H9 (cell line): ENCODE data around the gene UBE2L6. TPM values are rescaled to one million over a fixed set of nuclear protein-coding genes. Genes with fewer than 3 reads are reported as not detected.
A peak's percentile ranks its signal among the peaks of the same experiment; 100 is the strongest.

Experiments
- DNase-seq: peaks from one replicate; pipeline ENCODE4 v3.0.0-alpha.2; 2017
- H2AFZ ChIP-seq: one replicate; pipeline ENCODE4 v1.6.1; 2013; ENCODE audit warnings: mild to moderate bottlenecking, low read length, control low read depth, moderate library complexity
- H2AK5ac ChIP-seq: 2 replicates; pipeline ENCODE4 v1.6.1; 2013; ENCODE audit warnings: low read length, control low read depth, mixed read lengths; ENCODE audit not compliant: insufficient read length
- H2BK120ac ChIP-seq: one replicate; pipeline ENCODE4 v1.6.1; 2013; ENCODE audit warnings: low read depth, mild to moderate bottlenecking, low read length, control low read depth, inconsistent platforms; ENCODE audit not compliant: poor library complexity, severe bottlenecking
- H2BK12ac ChIP-seq: 2 replicates; pipeline ENCODE4 v1.6.1; 2013; ENCODE audit warnings: low read length, control low read depth, mixed read lengths, low read depth; ENCODE audit not compliant: insufficient read length
- H2BK15ac ChIP-seq: 2 replicates; pipeline ENCODE4 v1.6.1; 2013; ENCODE audit warnings: low read depth, low read length, control low read depth
- H2BK20ac ChIP-seq: one replicate; pipeline ENCODE4 v1.6.1; 2013; ENCODE audit warnings: low read depth, mild to moderate bottlenecking, low read length, control low read depth, inconsistent platforms; ENCODE audit not compliant: poor library complexity, severe bottlenecking
- H2BK5ac ChIP-seq: 2 replicates; pipeline ENCODE4 v1.6.1; 2013; ENCODE audit warnings: low read length, control low read depth, mixed read lengths; ENCODE audit not compliant: insufficient read length
- H3K14ac ChIP-seq: 2 replicates; pipeline ENCODE4 v1.6.1; 2013; ENCODE audit warnings: low read length, control low read depth; ENCODE audit not compliant: insufficient read depth
- H3K18ac ChIP-seq: 2 replicates; pipeline ENCODE4 v1.6.1; 2013; ENCODE audit warnings: low read depth, mild to moderate bottlenecking, mixed read lengths, low read length, control low read depth; ENCODE audit not compliant: insufficient read length
- H3K23ac ChIP-seq: 2 replicates; pipeline ENCODE4 v1.6.1; 2013; ENCODE audit warnings: low read length, control low read depth, mixed read lengths, low read depth; ENCODE audit not compliant: insufficient read length
- H3K23me2 ChIP-seq: 2 replicates; pipeline ENCODE4 v1.6.1; 2013; ENCODE audit warnings: low read depth, mild to moderate bottlenecking, mixed read lengths, low read length, control low read depth; ENCODE audit not compliant: insufficient read length, poor library complexity, severe bottlenecking
- H3K27ac ChIP-seq: 2 replicates; pipeline ENCODE4 v1.5.1; 2013; ENCODE audit warnings: low read length, control low read depth, mixed read lengths, low read depth; ENCODE audit not compliant: insufficient read length
- H3K27me3 ChIP-seq: 2 replicates; pipeline ENCODE4 v1.6.1; 2013; ENCODE audit warnings: low read length, control low read depth, inconsistent platforms; ENCODE audit not compliant: insufficient read depth
- H3K4ac ChIP-seq: 2 replicates; pipeline ENCODE4 v1.6.1; 2013; ENCODE audit warnings: low read depth, mild to moderate bottlenecking, control low read depth, inconsistent platforms, low read length, moderate library complexity
- H3K4me1 ChIP-seq: 2 replicates; pipeline ENCODE4 v1.6.1; 2013; ENCODE audit warnings: low read length, control low read depth, inconsistent platforms; ENCODE audit not compliant: insufficient read depth
- H3K4me2 ChIP-seq: 2 replicates; pipeline ENCODE4 v1.6.1; 2013; ENCODE audit warnings: low read length, control low read depth, mixed read lengths; ENCODE audit not compliant: insufficient read length, insufficient read depth
- H3K56ac ChIP-seq: 2 replicates; pipeline ENCODE4 v1.6.1; 2013; ENCODE audit warnings: low read depth, mild to moderate bottlenecking, mixed read lengths, low read length, control low read depth; ENCODE audit not compliant: insufficient read length
- H3K79me1 ChIP-seq: 2 replicates; pipeline ENCODE4 v1.6.1; 2013; ENCODE audit warnings: low read depth, mild to moderate bottlenecking, moderate library complexity, low read length, control low read depth, inconsistent platforms; ENCODE audit not compliant: insufficient read depth, poor library complexity, severe bottlenecking
- H3K79me2 ChIP-seq: 2 replicates; pipeline ENCODE4 v1.6.1; 2013; ENCODE audit warnings: low read length, control low read depth, inconsistent platforms; ENCODE audit not compliant: insufficient read depth
- H3K9ac ChIP-seq: 2 replicates; pipeline ENCODE4 v1.6.1; 2013; ENCODE audit warnings: low read length, control low read depth, mixed read lengths; ENCODE audit not compliant: insufficient read length; ENCODE audit errors: extremely low read depth
- H3K9me3 ChIP-seq: one replicate; pipeline ENCODE4 v1.6.1; 2013; ENCODE audit warnings: low read depth, low read length, inconsistent platforms; ENCODE audit not compliant: control insufficient read depth
- H3T11ph ChIP-seq: one replicate; pipeline ENCODE4 v1.6.1; 2013; ENCODE audit warnings: mild to moderate bottlenecking, low read length, control low read depth, inconsistent platforms
- H4K20me1 ChIP-seq: one replicate; pipeline ENCODE4 v1.6.1; 2013; ENCODE audit not compliant: control insufficient read depth, insufficient read length, insufficient read depth
- H4K5ac ChIP-seq: 2 replicates; pipeline ENCODE4 v1.6.1; 2013; ENCODE audit warnings: low read depth, mild to moderate bottlenecking, mixed read lengths, low read length, control low read depth; ENCODE audit not compliant: insufficient read length
- H4K8ac ChIP-seq: replicated peaks from 2 replicates; pipeline ENCODE4 v1.6.1; 2013; ENCODE audit warnings: low read length, control low read depth, mixed read lengths, low read depth; ENCODE audit not compliant: insufficient read length
- H4K91ac ChIP-seq: 2 replicates; pipeline ENCODE4 v1.6.1; 2013; ENCODE audit warnings: low read depth, mild to moderate bottlenecking, moderate library complexity, mixed read lengths, low read length, control low read depth; ENCODE audit not compliant: insufficient read length
- H3K27ac Mint-ChIP-seq, 3 experiments: 2 replicates in 2 of 3; 3 replicates in 1 of 3; pipeline ENCODE4 v1.8.0; 2020 to 2021; ENCODE audit warnings: mixed read lengths in 3 of 3, mild to moderate bottlenecking in 1 of 3, moderate library complexity in 1 of 3
- H3K27me3 Mint-ChIP-seq: 2 replicates; pipeline ENCODE4 v1.8.0; 2021; ENCODE audit warnings: low read depth, mild to moderate bottlenecking, moderate library complexity, mixed read lengths
- H3K36me3 Mint-ChIP-seq, 3 experiments: 2 replicates in 2 of 3; 3 replicates in 1 of 3; pipeline ENCODE4 v1.8.0; 2020 to 2021; ENCODE audit warnings: low read depth in 3 of 3, mixed read lengths in 3 of 3; ENCODE audit not compliant: insufficient read depth in 1 of 3
- H3K4me1 Mint-ChIP-seq, 2 experiments: 2 replicates each; pipeline ENCODE4 v1.8.0; 2020; ENCODE audit warnings: mixed read lengths in 2 of 2
- H3K4me3 Mint-ChIP-seq, 2 experiments: 2 replicates in 1 of 2; 3 replicates in 1 of 2; pipeline ENCODE4 v1.8.0; 2020 to 2021; ENCODE audit warnings: mild to moderate bottlenecking in 2 of 2, mixed read lengths in 2 of 2, moderate library complexity in 1 of 2
- H3K9me3 Mint-ChIP-seq, 2 experiments: 2 replicates in 1 of 2; 3 replicates in 1 of 2; pipeline ENCODE4 v1.8.0; 2020; ENCODE audit warnings: mild to moderate bottlenecking in 2 of 2, mixed read lengths in 2 of 2, moderate library complexity in 1 of 2
- WGBS: extraction: QIAGEN DNeasy Blood & Tissue Kit; methylation state at CpG from one replicate; pipeline ENCODE4 v1.1.7; 2013; ENCODE audit warnings: missing lambda C conversion rate, low lambda C conversion rate, mixed read lengths; ENCODE audit not compliant: insufficient read length; ENCODE audit errors: extremely low coverage; 5-methylcytosine and 5-hydroxymethylcytosine counted together
- total RNA-seq: library from RNA; stranded (reverse); gene quantifications from 2 replicates; pipeline ENCODE4 v1.2.1, GENCODE V29; 2021
- TF ChIP-seq, protein P1 (sequence below): fragments of 200-600 bp; sonication (generic); conservative IDR thresholded peaks from 3 replicates; pipeline ENCODE4 v1.8.0; 2021; ENCODE audit warnings: antibody characterized with exemption, mild to moderate bottlenecking

UBE2L6 gene
- total RNA-seq, 1 experiment from 2014 or later, result 38.9 TPM

DNA sequence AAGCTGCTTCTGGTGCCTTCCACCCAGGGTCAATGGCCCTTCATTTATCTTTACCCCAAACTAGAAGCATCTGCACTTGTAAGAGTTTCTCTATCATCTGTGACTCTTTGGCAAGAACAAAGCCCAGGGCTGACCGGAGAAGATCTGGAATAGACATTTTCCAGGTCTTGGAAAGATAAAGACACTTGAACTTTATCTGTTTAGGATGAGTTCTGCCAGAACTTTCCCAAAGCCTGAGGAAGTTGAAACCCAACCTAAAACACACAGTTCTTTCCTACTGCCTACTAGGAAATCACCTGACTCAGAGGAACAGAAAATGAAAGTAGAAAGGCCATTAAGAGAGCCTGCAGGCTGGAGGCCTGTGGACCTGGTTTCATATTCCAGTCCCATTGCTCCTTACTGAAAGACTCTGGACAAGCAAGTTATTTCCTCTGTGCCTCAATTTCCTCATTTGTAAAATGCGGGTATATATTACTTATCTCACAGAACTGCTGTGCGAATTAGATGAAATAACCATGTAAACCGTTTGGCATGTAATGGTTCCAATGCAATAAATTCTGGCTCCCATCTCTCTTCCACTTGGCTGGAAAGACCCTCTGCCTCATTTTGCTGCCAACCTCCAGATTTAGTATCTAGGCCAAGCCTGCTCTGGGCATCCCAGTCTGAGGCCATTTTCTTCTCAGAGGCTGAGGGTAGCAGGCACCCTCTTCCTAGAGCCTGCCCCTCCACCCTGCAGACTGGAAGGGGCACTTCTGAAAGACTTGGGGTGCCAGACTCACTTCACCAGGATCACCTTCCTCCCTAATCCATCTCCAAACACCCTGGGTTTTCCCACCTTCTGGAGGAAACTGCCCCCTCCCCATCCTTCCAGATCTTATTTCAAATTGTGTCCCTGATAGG, 1.2 kb downstream of the UBE2L6 start:
- Histone ChIP-seq H3T11ph (no peak overlapping the region), H3K27ac (no peak overlapping the region), H2BK20ac (no peak overlapping the region), H2AFZ (no peak overlapping the region), H3K9ac (no peak overlapping the region), H2BK12ac (no peak overlapping the region), H4K8ac (no peak overlapping the region), H3K9me3 (no peaks in the 10 kb centered on the region), H4K5ac (no peak overlapping the region), H2BK5ac (no peak overlapping the region), H2BK15ac (no peak overlapping the region), H3K14ac (no peak overlapping the region), H3K18ac (no peak overlapping the region), H4K20me1 (no peaks in the 10 kb centered on the region), H3K23ac (no peak overlapping the region), H3K79me2 (no peaks in the 10 kb centered on the region), H3K4me1 (no peaks in the 10 kb centered on the region; the same call in 1 of the 2 replicates), H2AK5ac (no peak overlapping the region), H3K79me1 (no peaks in the 10 kb centered on the region), H2BK120ac (no peak overlapping the region), H3K23me2 (peaks cover 8% of the 10 kb centered on the region), H3K4ac (no peak overlapping the region), H4K91ac (no peak overlapping the region), H3K4me2 (peak overlapping the region; percentile 82), H3K56ac (no peak overlapping the region), H3K27me3 (no peaks in the 10 kb centered on the region; the same call in 1 of the 2 replicates)
- Mint-ChIP-seq H3K9me3 (no peaks in the 10 kb centered on the region), H3K4me1 (peaks cover 29 to 33% of the 10 kb centered on the region in 2 experiments), H3K4me3 (peak overlapping the region; percentile 22 to 89), H3K27ac (peak overlapping the region in 1 of 3 experiments; percentile 12; a peak in 1 of 7 replicates), H3K36me3 (no peaks in the 10 kb centered on the region; a peak in 1 of 7 replicates), H3K27me3 (peaks cover 13% of the 10 kb centered on the region)
- no peak for DNase-seq
- no CpG with 5 or more reads among the region's 4 CpGs for WGBS
- TF ChIP-seq, protein P1, sequence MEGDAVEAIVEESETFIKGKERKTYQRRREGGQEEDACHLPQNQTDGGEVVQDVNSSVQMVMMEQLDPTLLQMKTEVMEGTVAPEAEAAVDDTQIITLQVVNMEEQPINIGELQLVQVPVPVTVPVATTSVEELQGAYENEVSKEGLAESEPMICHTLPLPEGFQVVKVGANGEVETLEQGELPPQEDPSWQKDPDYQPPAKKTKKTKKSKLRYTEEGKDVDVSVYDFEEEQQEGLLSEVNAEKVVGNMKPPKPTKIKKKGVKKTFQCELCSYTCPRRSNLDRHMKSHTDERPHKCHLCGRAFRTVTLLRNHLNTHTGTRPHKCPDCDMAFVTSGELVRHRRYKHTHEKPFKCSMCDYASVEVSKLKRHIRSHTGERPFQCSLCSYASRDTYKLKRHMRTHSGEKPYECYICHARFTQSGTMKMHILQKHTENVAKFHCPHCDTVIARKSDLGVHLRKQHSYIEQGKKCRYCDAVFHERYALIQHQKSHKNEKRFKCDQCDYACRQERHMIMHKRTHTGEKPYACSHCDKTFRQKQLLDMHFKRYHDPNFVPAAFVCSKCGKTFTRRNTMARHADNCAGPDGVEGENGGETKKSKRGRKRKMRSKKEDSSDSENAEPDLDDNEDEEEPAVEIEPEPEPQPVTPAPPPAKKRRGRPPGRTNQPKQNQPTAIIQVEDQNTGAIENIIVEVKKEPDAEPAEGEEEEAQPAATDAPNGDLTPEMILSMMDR, result no peak
